AG04450 (cell line): ENCODE data around the gene AP5Z1. TPM values are rescaled to one million over a fixed set of nuclear protein-coding genes. Genes with fewer than 3 reads are reported as not detected.

Experiments
- CTCF ChIA-PET: fragments of 300-600, 350-600 bp; formaldehyde crosslinking; extraction: SDS; loops from one replicate; lab custom pipeline; 2022; ENCODE audit warnings: antibody characterized with exemption, inconsistent platforms; lab: Charles Lee
- POLR2A ChIA-PET: fragments of 350-600 bp; formaldehyde crosslinking; extraction: SDS; loops from one replicate; lab custom pipeline; 2021; ENCODE audit warnings: antibody characterized with exemption, inconsistent platforms; lab: Yijun Ruan, JAX
- DNase-seq: peaks from one replicate; pipeline ENCODE4 v3.0.0-alpha.2; 2011; ENCODE audit warnings: low read depth, low spot score
- H3K27ac ChIP-seq: one replicate; pipeline ENCODE4 v1.5.1; 2012; ENCODE audit warnings: low read depth, low read length, control low read depth
- H3K27me3 ChIP-seq: one replicate; pipeline ENCODE4 v1.6.0; 2012; ENCODE audit warnings: low read length; ENCODE audit not compliant: control insufficient read depth, insufficient read depth
- H3K4me3 ChIP-seq: 2 replicates; pipeline ENCODE4 v1.5.1; 2011; ENCODE audit warnings: mild to moderate bottlenecking, low read depth, low read length, control low read depth
- H3K9me3 ChIP-seq: 2 replicates; pipeline ENCODE4 v1.5.1; 2012; ENCODE audit warnings: low read length; ENCODE audit not compliant: control insufficient read depth, insufficient read depth
- CTCF ChIP-seq: IDR thresholded peaks from 2 replicates; pipeline ENCODE4 v1.5.1; 2011; ENCODE audit warnings: low read depth, low read length, control low read depth, inconsistent platforms
- polyA plus RNA-seq: library from polyadenylated mRNA; depleted of rRNA; stranded (reverse); fragments of >200 nt; gene quantifications from 2 replicates; pipeline ENCODE4 v1.2.3, GENCODE V29; 2011

Gene AP5Z1
- polyA plus RNA-seq, 1 experiment = 12.6 TPM

GRCh38 chr7:4817178-4817901, 41.9 kb downstream of the AP5Z1 start:
- Histone ChIP-seq H3K9me3 (peaks cover 3% of the 10 kb centered on the region), H3K4me3 (no peak overlapping the region), H3K27ac (no peak overlapping the region), H3K27me3 (peaks cover 16% of the 10 kb centered on the region)
- POLR2A ChIA-PET = no interaction called here
- CTCF ChIA-PET = no interaction called here
- DNase-seq = no peak
- no peak for TF ChIP-seq CTCF

- no peak for TF ChIP-seq CTCF
- Histone ChIP-seq H3K4me3 (no peak overlapping the region), H3K9me3 (peaks cover 3% of the 10 kb centered on the region; the same call in 1 of the 2 replicates), H3K27ac (no peak overlapping the region), H3K27me3 (peaks cover 14% of the 10 kb centered on the region)
- no peak for DNase-seq
- ChIA-PET CTCF (no interaction called here), POLR2A (no interaction called here)
Measured at GRCh38 chr7:4818000-4818794, 42.8 kb downstream of the AP5Z1 start.

GRCh38 chr7:4819560-4820404, 44.4 kb downstream of the AP5Z1 start:
- DNase-seq = no peak
- ChIA-PET POLR2A (no interaction called here), CTCF (no interaction called here)

GRCh38 chr7:4820405-4820966, 45.1 kb downstream of the AP5Z1 start:
- no peak for DNase-seq
- TF ChIP-seq CTCF = no peak
- H3K27me3 ChIP-seq = peaks cover 14% of the 10 kb centered on the region
- no peak overlapping the region for H3K27ac ChIP-seq
- H3K9me3 ChIP-seq = no peaks in the 10 kb centered on the region; the same call in 1 of the 2 replicates
- ChIA-PET POLR2A (no interaction called here), CTCF (no interaction called here)
- no peak overlapping the region for H3K4me3 ChIP-seq

More at GRCh38 chr7:4819560-4820404, 44.4 kb downstream of the AP5Z1 start:
- peaks cover 14% of the 10 kb centered on the region for H3K27me3 ChIP-seq
- no peak for TF ChIP-seq CTCF
- no peak overlapping the region for H3K27ac ChIP-seq
- H3K4me3 ChIP-seq = no peak overlapping the region
- no peaks in the 10 kb centered on the region; the same call in 1 of the 2 replicates for H3K9me3 ChIP-seq
